ENCODE data around the gene CCNDBP1.

- no peak for TF ChIP-seq POLR2AphosphoS5 (IDR thresholded peaks at IDR 0.05; ENCODE audit: low read depth)
- TF ChIP-seq, protein P1, sequence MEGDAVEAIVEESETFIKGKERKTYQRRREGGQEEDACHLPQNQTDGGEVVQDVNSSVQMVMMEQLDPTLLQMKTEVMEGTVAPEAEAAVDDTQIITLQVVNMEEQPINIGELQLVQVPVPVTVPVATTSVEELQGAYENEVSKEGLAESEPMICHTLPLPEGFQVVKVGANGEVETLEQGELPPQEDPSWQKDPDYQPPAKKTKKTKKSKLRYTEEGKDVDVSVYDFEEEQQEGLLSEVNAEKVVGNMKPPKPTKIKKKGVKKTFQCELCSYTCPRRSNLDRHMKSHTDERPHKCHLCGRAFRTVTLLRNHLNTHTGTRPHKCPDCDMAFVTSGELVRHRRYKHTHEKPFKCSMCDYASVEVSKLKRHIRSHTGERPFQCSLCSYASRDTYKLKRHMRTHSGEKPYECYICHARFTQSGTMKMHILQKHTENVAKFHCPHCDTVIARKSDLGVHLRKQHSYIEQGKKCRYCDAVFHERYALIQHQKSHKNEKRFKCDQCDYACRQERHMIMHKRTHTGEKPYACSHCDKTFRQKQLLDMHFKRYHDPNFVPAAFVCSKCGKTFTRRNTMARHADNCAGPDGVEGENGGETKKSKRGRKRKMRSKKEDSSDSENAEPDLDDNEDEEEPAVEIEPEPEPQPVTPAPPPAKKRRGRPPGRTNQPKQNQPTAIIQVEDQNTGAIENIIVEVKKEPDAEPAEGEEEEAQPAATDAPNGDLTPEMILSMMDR (IDR thresholded peaks at IDR 0.05; ENCODE audit: insufficient read depth, low read length): no peak
- TF ChIP-seq, protein P2, sequence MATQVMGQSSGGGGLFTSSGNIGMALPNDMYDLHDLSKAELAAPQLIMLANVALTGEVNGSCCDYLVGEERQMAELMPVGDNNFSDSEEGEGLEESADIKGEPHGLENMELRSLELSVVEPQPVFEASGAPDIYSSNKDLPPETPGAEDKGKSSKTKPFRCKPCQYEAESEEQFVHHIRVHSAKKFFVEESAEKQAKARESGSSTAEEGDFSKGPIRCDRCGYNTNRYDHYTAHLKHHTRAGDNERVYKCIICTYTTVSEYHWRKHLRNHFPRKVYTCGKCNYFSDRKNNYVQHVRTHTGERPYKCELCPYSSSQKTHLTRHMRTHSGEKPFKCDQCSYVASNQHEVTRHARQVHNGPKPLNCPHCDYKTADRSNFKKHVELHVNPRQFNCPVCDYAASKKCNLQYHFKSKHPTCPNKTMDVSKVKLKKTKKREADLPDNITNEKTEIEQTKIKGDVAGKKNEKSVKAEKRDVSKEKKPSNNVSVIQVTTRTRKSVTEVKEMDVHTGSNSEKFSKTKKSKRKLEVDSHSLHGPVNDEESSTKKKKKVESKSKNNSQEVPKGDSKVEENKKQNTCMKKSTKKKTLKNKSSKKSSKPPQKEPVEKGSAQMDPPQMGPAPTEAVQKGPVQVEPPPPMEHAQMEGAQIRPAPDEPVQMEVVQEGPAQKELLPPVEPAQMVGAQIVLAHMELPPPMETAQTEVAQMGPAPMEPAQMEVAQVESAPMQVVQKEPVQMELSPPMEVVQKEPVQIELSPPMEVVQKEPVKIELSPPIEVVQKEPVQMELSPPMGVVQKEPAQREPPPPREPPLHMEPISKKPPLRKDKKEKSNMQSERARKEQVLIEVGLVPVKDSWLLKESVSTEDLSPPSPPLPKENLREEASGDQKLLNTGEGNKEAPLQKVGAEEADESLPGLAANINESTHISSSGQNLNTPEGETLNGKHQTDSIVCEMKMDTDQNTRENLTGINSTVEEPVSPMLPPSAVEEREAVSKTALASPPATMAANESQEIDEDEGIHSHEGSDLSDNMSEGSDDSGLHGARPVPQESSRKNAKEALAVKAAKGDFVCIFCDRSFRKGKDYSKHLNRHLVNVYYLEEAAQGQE (IDR thresholded peaks at IDR 0.05; ENCODE audit: insufficient replicate concordance, low read depth): no peak
Observed at GRCh38 chr15:43219929-43220928, 35.0 kb downstream of the CCNDBP1 start.

Data from HL-60 (cell line).